Endothelial cell of umbilical vein (primary cell): ENCODE results near the gene SRRM3.

Experiments
- POLR2A ChIP-seq: IDR thresholded peaks from 2 replicates; pipeline ENCODE4 v1.6.1; 2012; ENCODE audit warnings: low read depth, mild to moderate bottlenecking, control low read depth, low read length
- POLR2AphosphoS5 ChIP-seq: IDR thresholded peaks from 2 replicates; pipeline ENCODE4 v1.6.1; 2012; ENCODE audit warnings: low read depth, mild to moderate bottlenecking, control low read depth, low read length, moderate library complexity; ENCODE audit not compliant: insufficient read depth
- TF ChIP-seq, protein P1 (sequence below), 2 donors: IDR thresholded peaks; 1 replicate in 1 of 2; 2 replicates in 1 of 2; pipeline ENCODE4 v1.5.1; 2011; ENCODE audit warnings: low read length in 2 of 2, mild to moderate bottlenecking in 2 of 2, moderate library complexity in 2 of 2, control low read depth in 1 of 2, inconsistent platforms in 1 of 2, low read depth in 1 of 2; ENCODE audit not compliant: insufficient read depth in 1 of 2; ENCODE audit errors: extremely low read depth in 1 of 2

DNA sequence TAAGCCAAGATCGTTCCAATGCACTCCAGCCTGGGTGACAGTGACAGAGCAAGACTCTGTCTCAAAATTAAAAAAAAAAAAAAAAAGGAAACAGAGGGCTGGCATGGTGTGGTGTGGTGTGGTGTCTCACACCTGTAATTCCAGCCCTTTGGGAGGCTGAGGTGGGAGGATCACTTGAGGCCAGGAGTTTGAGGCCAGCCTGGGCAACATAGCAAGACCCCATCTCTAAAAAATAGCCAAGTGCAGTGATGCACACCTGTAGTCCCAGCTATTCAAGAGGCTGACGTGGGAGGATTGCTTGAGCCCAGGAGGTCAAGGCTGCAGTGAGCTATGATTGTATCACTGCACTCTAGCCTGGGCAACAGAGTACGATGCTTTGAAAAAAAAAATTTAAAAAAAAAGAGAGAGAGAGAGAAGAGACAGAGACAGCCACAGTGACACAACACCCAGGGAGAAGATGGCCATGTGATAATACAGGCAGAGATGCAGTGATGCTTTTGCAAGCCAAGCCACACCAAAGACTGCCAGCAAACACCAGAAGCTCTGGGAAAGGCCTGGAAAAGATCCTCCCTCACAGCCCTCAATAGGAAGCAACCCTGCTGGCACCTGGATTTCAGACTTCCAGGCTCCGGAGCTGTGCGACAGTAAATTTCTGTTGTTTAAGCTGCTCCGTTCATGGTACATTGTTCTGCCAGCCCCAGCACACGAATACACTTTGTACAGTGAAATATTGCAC is 19.3 kb upstream of the SRRM3 start:
- TF ChIP-seq, protein P1, sequence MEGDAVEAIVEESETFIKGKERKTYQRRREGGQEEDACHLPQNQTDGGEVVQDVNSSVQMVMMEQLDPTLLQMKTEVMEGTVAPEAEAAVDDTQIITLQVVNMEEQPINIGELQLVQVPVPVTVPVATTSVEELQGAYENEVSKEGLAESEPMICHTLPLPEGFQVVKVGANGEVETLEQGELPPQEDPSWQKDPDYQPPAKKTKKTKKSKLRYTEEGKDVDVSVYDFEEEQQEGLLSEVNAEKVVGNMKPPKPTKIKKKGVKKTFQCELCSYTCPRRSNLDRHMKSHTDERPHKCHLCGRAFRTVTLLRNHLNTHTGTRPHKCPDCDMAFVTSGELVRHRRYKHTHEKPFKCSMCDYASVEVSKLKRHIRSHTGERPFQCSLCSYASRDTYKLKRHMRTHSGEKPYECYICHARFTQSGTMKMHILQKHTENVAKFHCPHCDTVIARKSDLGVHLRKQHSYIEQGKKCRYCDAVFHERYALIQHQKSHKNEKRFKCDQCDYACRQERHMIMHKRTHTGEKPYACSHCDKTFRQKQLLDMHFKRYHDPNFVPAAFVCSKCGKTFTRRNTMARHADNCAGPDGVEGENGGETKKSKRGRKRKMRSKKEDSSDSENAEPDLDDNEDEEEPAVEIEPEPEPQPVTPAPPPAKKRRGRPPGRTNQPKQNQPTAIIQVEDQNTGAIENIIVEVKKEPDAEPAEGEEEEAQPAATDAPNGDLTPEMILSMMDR (IDR thresholded peaks at IDR 0.05; ENCODE audit: extremely low read depth in 1 of 2, insufficient read depth in 1 of 2, low read depth in 1 of 2, low read length in 2 of 2) = no peak
- TF ChIP-seq POLR2A (no peak), POLR2AphosphoS5 (no peak)
